NOMO-1 (cell line): ENCODE measurements around the gene USP1.

ENCODE experiments used
- DNase-seq, 2 experiments: peaks; one replicate each; lab custom pipeline; 2025; ENCODE audit not compliant: unreplicated experiment in 2 of 2; lab: John Stamatoyannopoulos, UW

The USP1 gene

GRCh38 chr1:62436466-62437272 is at the start of gene USP1:
TSS of gene USP1 (plus strand) at chr1:62437049. CDS start at chr1:62439868, 2,819 bp downstream.
- peak; percentile 99 to 100 for DNase-seq

- no peak for DNase-seq
Observed at GRCh38 chr1:62389531-62389930, 47.3 kb upstream of the USP1 start.

GRCh38 chr1:62390071-62390470 is 46.8 kb upstream of the USP1 start:
- DNase-seq = no peak

GRCh38 chr1:62391369-62391971 is 45.4 kb upstream of the USP1 start:
- DNase-seq = peak in 1 of 2 experiments; percentile 25

- DNase-seq = no peak
Observed at GRCh38 chr1:62392951-62393350, 43.9 kb upstream of the USP1 start.

GRCh38 chr1:62394646-62395045 is 42.2 kb upstream of the USP1 start:
- no peak for DNase-seq

- DNase-seq = no peak
Observed at GRCh38 chr1:62395291-62395690, 41.6 kb upstream of the USP1 start.

- DNase-seq = no peak
Observed at GRCh38 chr1:62396871-62397270, 40.0 kb upstream of the USP1 start.

GRCh38 chr1:62397301-62397700 is 39.5 kb upstream of the USP1 start:
- no peak for DNase-seq

GRCh38 chr1:62398377-62398776 is 38.5 kb upstream of the USP1 start:
- no peak for DNase-seq

GRCh38 chr1:62401034-62401760 is 35.7 kb upstream of the USP1 start:
- no peak for DNase-seq

GRCh38 chr1:62405247-62405646 is 31.6 kb upstream of the USP1 start:
- no peak for DNase-seq

GRCh38 chr1:62406576-62406975 is 30.3 kb upstream of the USP1 start:
- DNase-seq = no peak

- DNase-seq = peak; percentile 33 to 45
Observed at GRCh38 chr1:62407398-62408009, 29.3 kb upstream of the USP1 start.

GRCh38 chr1:62415687-62416086 is 21.2 kb upstream of the USP1 start:
- DNase-seq = no peak

GRCh38 chr1:62417351-62417999 is 19.4 kb upstream of the USP1 start:
- no peak for DNase-seq

GRCh38 chr1:62420214-62420613 is 16.6 kb upstream of the USP1 start:
- no peak for DNase-seq

- DNase-seq = no peak
Observed at GRCh38 chr1:62423580-62424242, 13.1 kb upstream of the USP1 start.

- no peak for DNase-seq
Observed at GRCh38 chr1:62424411-62424810, 12.4 kb upstream of the USP1 start.

- DNase-seq = no peak
Observed at GRCh38 chr1:62425041-62425440, 11.8 kb upstream of the USP1 start.
